ENCODE results near the gene NMNAT2. TPM values are rescaled to one million over a fixed set of nuclear protein-coding genes. Genes with fewer than 3 reads are reported as not detected.

Gene NMNAT2
- total RNA-seq, 5 donors from 2014 or later (not counting 1 experiment from before 2014, with no cell fraction given): 0.16 TPM; not detected in 4

- Mint-ChIP-seq H3K9me3 (no peaks in the 10 kb centered on the region), H3K4me1 (no peaks in the 10 kb centered on the region), H3K36me3 (no peaks in the 10 kb centered on the region), H3K27ac (no peak overlapping the region), H3K4me3 (no peak overlapping the region), H3K27me3 (peaks cover 14% of the 10 kb centered on the region in 2 donors)
- DNase-seq (no peak), ATAC-seq (replicated peaks in 1 of 4) (no peak)
- Histone ChIP-seq H3K27me3 (replicated peaks in 1 of 2; ENCODE audit: control insufficient read depth in 2 of 2, extremely low read depth in 1 of 2, insufficient read depth in 2 of 2, low read length in 1 of 2) (no peaks in the 10 kb centered on the region), H3K4me1 (ENCODE audit: control insufficient read depth in 1 of 2, extremely low read depth in 1 of 2, insufficient read depth in 2 of 2, low read length in 2 of 2) (no peaks in the 10 kb centered on the region), H3K4me3 (ENCODE audit: control insufficient read depth in 1 of 2, extremely low read depth in 1 of 2, low read length in 1 of 2) (no peak overlapping the region), H3K9me3 (no peaks in the 10 kb centered on the region), H3K27ac (ENCODE audit: low read length) (no peak overlapping the region), H3K36me3 (ENCODE audit: control insufficient read depth in 2 of 2, extremely low read depth in 1 of 2, insufficient read depth in 1 of 2, low read length in 1 of 2) (no peaks in the 10 kb centered on the region)
- ChIA-PET CTCF (interaction anchor here in 1 of 2 donors (0.7 kb wide), 1 partner anchor 674 kb away, joined by 5 read pairs; no protein-coding TSS in a partner anchor), POLR2A (no interaction called here)
- WGBS (ENCODE audit: insufficient coverage): no CpG with 5 or more reads among the region's 4 CpGs
These were observed 177.7 kb downstream of the NMNAT2 start for GRCh38 chr1:183240526-183240825.

DNA sequence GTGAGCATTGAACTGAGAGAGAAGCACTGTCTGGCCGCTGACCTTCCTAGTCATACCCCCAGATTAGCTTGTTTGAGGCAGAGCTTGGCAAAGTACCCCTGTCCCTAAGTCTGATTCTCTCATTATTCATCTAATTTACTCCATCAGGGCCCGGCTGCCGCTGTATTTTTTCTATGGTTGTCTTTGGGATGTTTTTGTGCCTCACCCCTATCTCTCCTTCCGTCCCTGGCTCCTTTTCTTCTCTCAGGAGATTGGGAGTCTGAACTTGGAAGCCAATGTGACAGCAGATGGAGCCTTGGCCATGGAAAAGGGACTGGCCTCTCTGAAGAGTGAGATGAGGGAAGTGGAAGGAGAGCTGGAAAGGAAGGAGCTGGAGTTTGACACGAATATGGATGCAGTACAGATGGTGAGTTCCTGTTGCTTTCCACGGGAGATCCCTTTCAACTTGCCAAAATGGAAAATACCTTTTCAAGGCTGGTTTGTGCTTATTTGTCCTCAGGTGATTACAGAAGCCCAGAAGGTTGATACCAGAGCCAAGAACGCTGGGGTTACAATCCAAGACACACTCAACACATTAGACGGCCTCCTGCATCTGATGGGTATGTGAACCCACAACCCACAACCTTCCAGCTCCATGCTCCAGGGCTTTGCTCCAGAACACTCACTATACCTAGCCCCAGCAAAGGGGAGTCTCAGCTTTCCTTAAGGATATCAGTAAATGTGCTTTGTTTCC lies 178.2 kb downstream of the NMNAT2 start:
- ChIA-PET POLR2A (no interaction called here), CTCF (no interaction called here)
- peaks cover 11% of the 10 kb centered on the region in 2 donors for H3K27me3 Mint-ChIP-seq
- no peak overlapping the region for H3K27ac Mint-ChIP-seq
- no peak overlapping the region for H3K4me3 ChIP-seq (ENCODE audit: control insufficient read depth in 1 of 2, extremely low read depth in 1 of 2, low read length in 1 of 2)
- no peaks in the 10 kb centered on the region for H3K27me3 ChIP-seq (replicated peaks in 1 of 2; ENCODE audit: control insufficient read depth in 2 of 2, extremely low read depth in 1 of 2, insufficient read depth in 2 of 2, low read length in 1 of 2)
- no peaks in the 10 kb centered on the region for H3K9me3 Mint-ChIP-seq
- WGBS (ENCODE audit: insufficient coverage): 65% methylated on average over 4 of the region's 8 CpGs
- no peaks in the 10 kb centered on the region for H3K36me3 Mint-ChIP-seq
- H3K36me3 ChIP-seq (ENCODE audit: control insufficient read depth in 2 of 2, extremely low read depth in 1 of 2, insufficient read depth in 1 of 2, low read length in 1 of 2): no peaks in the 10 kb centered on the region
- H3K27ac ChIP-seq (ENCODE audit: low read length): no peak overlapping the region
- ATAC-seq (replicated peaks in 1 of 4) (no peak), DNase-seq (no peak)
- H3K4me1 ChIP-seq (ENCODE audit: control insufficient read depth in 1 of 2, extremely low read depth in 1 of 2, insufficient read depth in 2 of 2, low read length in 2 of 2): no peaks in the 10 kb centered on the region
- H3K4me3 Mint-ChIP-seq: no peak overlapping the region
- H3K4me1 Mint-ChIP-seq: no peaks in the 10 kb centered on the region
- H3K9me3 ChIP-seq: no peaks in the 10 kb centered on the region

- CTCF ChIA-PET: no interaction called here
- H3K4me3 Mint-ChIP-seq: no peak overlapping the region
These were observed 178.9 kb downstream of the NMNAT2 start for GRCh38 chr1:183239220-183239742.

DNA sequence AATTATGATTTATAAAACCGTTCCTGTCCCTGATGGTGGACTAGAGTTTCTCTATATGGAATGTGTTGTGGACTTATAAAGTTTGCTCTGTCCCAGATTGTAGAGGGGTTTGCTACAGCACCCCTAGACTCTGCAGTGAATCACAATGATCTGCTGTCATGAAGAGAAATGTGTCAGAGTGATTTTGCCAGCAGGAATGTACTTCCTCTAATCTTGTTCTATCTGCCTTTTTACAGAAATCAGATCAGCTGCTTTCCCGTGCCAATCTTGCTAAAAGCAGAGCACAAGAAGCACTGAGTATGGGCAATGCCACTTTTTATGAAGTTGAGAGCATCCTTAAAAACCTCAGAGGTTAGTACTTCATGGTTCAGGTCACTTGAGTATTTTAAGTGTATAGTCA lies 180.1 kb downstream of the NMNAT2 start:
- POLR2A ChIA-PET: no interaction called here
- Histone ChIP-seq H3K4me3 (ENCODE audit: control insufficient read depth in 1 of 2, extremely low read depth in 1 of 2, low read length in 1 of 2) (no peak overlapping the region), H3K36me3 (ENCODE audit: control insufficient read depth in 2 of 2, extremely low read depth in 1 of 2, insufficient read depth in 1 of 2, low read length in 1 of 2) (no peaks in the 10 kb centered on the region), H3K9me3 (no peaks in the 10 kb centered on the region), H3K27me3 (replicated peaks in 1 of 2; ENCODE audit: control insufficient read depth in 2 of 2, extremely low read depth in 1 of 2, insufficient read depth in 2 of 2, low read length in 1 of 2) (no peaks in the 10 kb centered on the region), H3K27ac (ENCODE audit: low read length) (no peak overlapping the region), H3K4me1 (ENCODE audit: control insufficient read depth in 1 of 2, extremely low read depth in 1 of 2, insufficient read depth in 2 of 2, low read length in 2 of 2) (no peaks in the 10 kb centered on the region)
- DNase-seq (no peak), ATAC-seq (replicated peaks in 1 of 4) (no peak)
- 83% methylated on average over 1 of the region's 2 CpGs for WGBS (ENCODE audit: insufficient coverage)
- Mint-ChIP-seq H3K9me3 (no peaks in the 10 kb centered on the region), H3K4me3 (no peak overlapping the region), H3K27ac (no peak overlapping the region), H3K4me1 (no peaks in the 10 kb centered on the region), H3K36me3 (no peaks in the 10 kb centered on the region), H3K27me3 (peaks cover 7 to 9% of the 10 kb centered on the region in 2 donors)
- CTCF ChIA-PET: no interaction called here

More at GRCh38 chr1:183239220-183239742, 178.9 kb downstream of the NMNAT2 start:
- no peak overlapping the region for H3K27ac ChIP-seq (ENCODE audit: low read length)
- Mint-ChIP-seq H3K27me3 (peaks cover 11% of the 10 kb centered on the region in 2 donors), H3K27ac (no peak overlapping the region), H3K4me1 (no peaks in the 10 kb centered on the region), H3K9me3 (no peaks in the 10 kb centered on the region), H3K36me3 (no peaks in the 10 kb centered on the region)
- DNase-seq (no peak), ATAC-seq (replicated peaks in 1 of 4) (no peak)
- POLR2A ChIA-PET: no interaction called here
- H3K9me3 ChIP-seq: no peaks in the 10 kb centered on the region
- no peaks in the 10 kb centered on the region for H3K36me3 ChIP-seq (ENCODE audit: control insufficient read depth in 2 of 2, extremely low read depth in 1 of 2, insufficient read depth in 1 of 2, low read length in 1 of 2)
- 76% methylated on average over 7 of the region's 7 CpGs for WGBS (ENCODE audit: insufficient coverage)
- no peak overlapping the region for H3K4me3 ChIP-seq (ENCODE audit: control insufficient read depth in 1 of 2, extremely low read depth in 1 of 2, low read length in 1 of 2)
- H3K27me3 ChIP-seq (replicated peaks in 1 of 2; ENCODE audit: control insufficient read depth in 2 of 2, extremely low read depth in 1 of 2, insufficient read depth in 2 of 2, low read length in 1 of 2): no peaks in the 10 kb centered on the region
- no peaks in the 10 kb centered on the region for H3K4me1 ChIP-seq (ENCODE audit: control insufficient read depth in 1 of 2, extremely low read depth in 1 of 2, insufficient read depth in 2 of 2, low read length in 2 of 2)

DNA sequence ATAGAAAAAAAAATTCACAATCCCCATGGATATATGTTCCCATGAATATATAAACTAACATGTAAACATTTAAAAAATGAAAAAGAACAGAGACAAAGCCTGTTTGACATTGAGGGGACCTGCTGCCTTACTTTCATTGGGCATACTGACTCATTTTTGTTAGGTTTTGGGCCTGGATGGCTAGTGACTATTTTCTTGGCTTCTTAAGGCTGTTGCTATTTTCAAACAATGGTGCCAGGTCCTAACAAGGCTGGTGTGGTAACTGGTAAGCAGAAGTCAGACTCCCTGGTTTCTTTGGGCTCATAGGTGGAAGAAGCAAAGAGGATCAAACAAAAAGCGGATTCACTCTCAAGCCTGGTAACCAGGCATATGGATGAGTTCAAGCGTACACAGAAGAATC lies 181.1 kb downstream of the NMNAT2 start:
- Mint-ChIP-seq H3K36me3 (no peaks in the 10 kb centered on the region), H3K27me3 (peaks cover 5 to 7% of the 10 kb centered on the region in 2 donors), H3K9me3 (no peaks in the 10 kb centered on the region), H3K4me1 (no peaks in the 10 kb centered on the region), H3K4me3 (no peak overlapping the region), H3K27ac (no peak overlapping the region)
- 100% methylated on average over 1 of the region's 2 CpGs for WGBS (ENCODE audit: insufficient coverage)
- no peak for ATAC-seq (replicated peaks in 1 of 4)
- Histone ChIP-seq H3K27me3 (replicated peaks in 1 of 2; ENCODE audit: control insufficient read depth in 2 of 2, extremely low read depth in 1 of 2, insufficient read depth in 2 of 2, low read length in 1 of 2) (no peaks in the 10 kb centered on the region), H3K9me3 (no peaks in the 10 kb centered on the region), H3K36me3 (ENCODE audit: control insufficient read depth in 2 of 2, extremely low read depth in 1 of 2, insufficient read depth in 1 of 2, low read length in 1 of 2) (no peaks in the 10 kb centered on the region), H3K27ac (ENCODE audit: low read length) (no peak overlapping the region), H3K4me1 (ENCODE audit: control insufficient read depth in 1 of 2, extremely low read depth in 1 of 2, insufficient read depth in 2 of 2, low read length in 2 of 2) (no peaks in the 10 kb centered on the region), H3K4me3 (ENCODE audit: control insufficient read depth in 1 of 2, extremely low read depth in 1 of 2, low read length in 1 of 2) (no peak overlapping the region)
- ChIA-PET POLR2A (no interaction called here), CTCF (no interaction called here)
- no peak for DNase-seq

GRCh38 chr1:183236158-183236725 lies 181.9 kb downstream of the NMNAT2 start:
- ChIA-PET POLR2A (interaction anchor here in 1 of 2 donors (0.6 kb wide), 1 partner anchor 333 kb away, joined by 3 read pairs; no protein-coding TSS in a partner anchor), CTCF (no interaction called here)
- no peak overlapping the region for H3K27ac Mint-ChIP-seq

More at GRCh38 chr1:183236158-183236725, 181.9 kb downstream of the NMNAT2 start:
- Histone ChIP-seq H3K9me3 (no peaks in the 10 kb centered on the region), H3K4me1 (ENCODE audit: control insufficient read depth in 1 of 2, extremely low read depth in 1 of 2, insufficient read depth in 2 of 2, low read length in 2 of 2) (no peaks in the 10 kb centered on the region), H3K4me3 (ENCODE audit: control insufficient read depth in 1 of 2, extremely low read depth in 1 of 2, low read length in 1 of 2) (no peak overlapping the region), H3K36me3 (ENCODE audit: control insufficient read depth in 2 of 2, extremely low read depth in 1 of 2, insufficient read depth in 1 of 2, low read length in 1 of 2) (no peaks in the 10 kb centered on the region), H3K27me3 (replicated peaks in 1 of 2; ENCODE audit: control insufficient read depth in 2 of 2, extremely low read depth in 1 of 2, insufficient read depth in 2 of 2, low read length in 1 of 2) (no peaks in the 10 kb centered on the region), H3K27ac (ENCODE audit: low read length) (no peak overlapping the region)
- no peaks in the 10 kb centered on the region for H3K36me3 Mint-ChIP-seq
- no peak overlapping the region for H3K4me3 Mint-ChIP-seq
- H3K4me1 Mint-ChIP-seq: no peaks in the 10 kb centered on the region
- peaks cover 2 to 7% of the 10 kb centered on the region in 2 donors for H3K27me3 Mint-ChIP-seq
- H3K9me3 Mint-ChIP-seq: no peaks in the 10 kb centered on the region
- ATAC-seq (replicated peaks in 1 of 4) (no peak), DNase-seq (no peak)
- no CpG with 5 or more reads among the region's 6 CpGs for WGBS (ENCODE audit: insufficient coverage)

All from T-cell (primary cell).